Activated CD4-positive, alpha-beta T cell treated with anti-CD3 and anti-CD28 coated beads for 24 hours (primary cell): ENCODE results near the gene RPP30.
"Not testable (repeated sequence)": the region's sequence is repeated elsewhere in the genome, so short reads cannot be mapped to it uniquely, and the experiment has no call there.

Experiments
- DNase-seq, 2 donors: peaks; one replicate each; pipeline ENCODE4 v3.0.0-alpha.2; 2020; ENCODE audit warnings: low read depth in 2 of 2

RPP30 gene

DNA sequence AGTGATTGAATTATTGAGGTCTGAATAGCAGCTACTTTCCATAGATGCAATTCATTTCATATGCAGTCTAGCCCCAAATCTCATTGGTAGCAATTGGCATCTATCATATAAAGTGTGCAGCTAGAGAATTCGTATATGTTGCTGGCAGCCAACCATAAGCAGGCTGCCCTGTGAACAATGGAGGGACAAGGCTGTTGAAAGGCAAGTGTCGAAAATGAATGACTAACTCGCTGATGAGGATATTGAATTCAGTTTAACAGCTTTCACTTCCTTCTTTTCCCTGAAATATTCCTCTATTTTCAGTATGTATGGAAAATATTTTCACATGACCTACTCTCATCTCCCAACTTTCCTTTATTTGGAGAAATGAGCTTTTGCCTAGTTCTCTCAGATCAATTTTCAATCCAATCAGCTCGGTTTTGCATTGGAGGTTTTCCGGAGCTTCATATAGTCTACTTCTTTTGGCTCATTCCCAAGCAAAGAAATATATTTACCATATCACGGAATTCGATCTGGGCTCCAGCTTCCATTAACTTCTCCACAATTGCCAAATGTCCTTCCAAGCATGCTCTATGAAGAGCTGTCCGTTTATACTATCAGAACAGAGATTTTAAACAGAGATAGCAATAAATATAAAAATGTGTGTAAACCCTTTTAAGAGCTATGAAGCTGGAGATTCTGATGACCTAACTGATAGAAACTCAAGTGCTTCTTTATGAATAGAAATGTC lies 45.6 kb downstream of the RPP30 start:
- no peak for DNase-seq

DNA sequence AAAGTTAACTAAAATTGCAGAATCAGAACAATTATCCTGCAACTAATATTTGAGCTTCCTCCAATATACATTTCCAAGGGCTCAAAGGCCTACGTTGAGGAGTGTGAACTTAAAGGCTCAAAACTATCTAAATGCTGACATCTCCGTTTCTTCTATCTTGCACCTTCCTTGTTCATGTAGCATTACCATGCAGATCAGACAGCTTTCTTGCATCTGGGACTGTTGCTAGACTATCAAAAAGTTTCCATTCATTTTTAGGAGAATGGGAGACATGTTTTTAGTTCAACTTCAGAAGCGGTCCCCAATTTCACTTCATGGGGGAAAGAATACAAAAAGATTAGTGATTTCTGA lies 46.2 kb downstream of the RPP30 start:
- no peak for DNase-seq

DNA sequence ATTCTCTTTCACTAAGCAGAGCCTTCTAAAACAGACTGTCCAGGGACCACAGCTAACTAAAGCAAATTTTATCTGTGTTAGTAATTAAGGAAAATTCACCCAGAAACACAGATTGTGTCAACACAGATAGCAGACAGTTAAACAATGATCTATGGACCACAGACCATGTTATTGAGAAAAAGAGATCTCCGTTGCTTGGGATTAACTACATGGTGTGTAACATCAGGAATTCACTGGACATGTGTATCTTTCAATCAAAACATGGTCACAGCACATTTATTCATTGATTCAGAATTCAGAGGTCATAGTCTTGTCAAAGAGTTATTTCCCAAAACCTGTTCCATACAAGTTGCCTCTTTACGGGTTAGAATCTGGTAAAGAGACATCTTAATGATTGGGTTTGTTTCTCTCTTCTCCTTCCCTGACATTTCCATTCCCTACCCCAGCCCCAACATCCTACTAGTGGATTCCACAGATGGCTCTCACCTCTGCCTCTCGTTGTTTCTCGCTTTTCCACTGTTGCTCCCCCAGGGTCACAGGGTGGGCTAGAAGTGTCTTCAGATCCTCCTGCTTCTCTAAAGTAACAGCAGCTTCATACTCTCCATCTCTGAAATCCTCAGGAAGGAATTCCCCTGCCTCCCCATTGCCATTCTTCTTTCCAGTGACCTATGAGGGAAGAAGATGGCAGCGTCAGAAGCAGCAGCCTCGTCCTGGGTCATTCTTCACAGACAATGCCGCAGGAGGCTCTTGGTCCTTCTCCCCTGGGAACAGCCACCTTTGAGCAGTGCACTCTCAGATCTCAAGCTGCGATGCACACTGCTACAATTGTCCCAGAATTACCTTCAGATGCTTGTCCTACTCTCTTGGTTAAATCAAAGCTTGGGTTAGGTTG lies 48.2 kb downstream of the RPP30 start:
- DNase-seq, result no peak

DNA sequence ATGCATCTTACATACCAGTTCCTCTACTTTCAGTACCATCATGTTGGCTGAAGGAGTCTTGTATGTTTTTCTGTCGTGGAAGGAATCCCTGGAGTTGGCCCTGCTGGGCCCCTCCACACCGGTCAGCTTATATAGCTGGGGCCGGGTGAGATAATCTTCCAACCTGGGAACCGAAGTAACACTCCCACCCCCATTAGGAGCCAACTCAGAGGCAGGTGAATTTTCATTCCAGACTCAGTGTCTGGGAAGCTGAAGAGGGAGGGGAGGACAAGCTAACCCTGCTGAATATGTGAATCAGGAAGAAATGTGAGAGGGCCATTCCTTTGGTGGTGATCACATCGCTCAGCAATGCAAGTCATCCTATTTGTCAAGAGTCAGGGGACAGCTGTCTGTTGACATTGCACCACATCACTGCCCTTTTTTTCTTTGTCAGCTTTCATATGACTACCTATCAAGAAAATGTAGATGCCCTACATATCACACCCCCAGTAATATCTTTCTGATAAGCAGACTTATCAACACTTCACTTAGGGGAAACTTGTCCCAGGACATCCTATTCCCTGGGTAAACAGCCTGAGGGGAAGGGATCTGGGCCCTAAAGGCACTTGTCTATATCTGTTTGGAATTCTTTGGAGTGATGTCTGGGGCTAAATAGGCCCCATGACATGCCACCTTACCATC lies 49.4 kb downstream of the RPP30 start, which contains the start of gene ANKRD1:
TSS of gene ANKRD1 (minus strand) at position 102 of the 681 bp plus-strand sequence. CDS start at position 42, 60 bp downstream.
- DNase-seq, result no peak

DNA sequence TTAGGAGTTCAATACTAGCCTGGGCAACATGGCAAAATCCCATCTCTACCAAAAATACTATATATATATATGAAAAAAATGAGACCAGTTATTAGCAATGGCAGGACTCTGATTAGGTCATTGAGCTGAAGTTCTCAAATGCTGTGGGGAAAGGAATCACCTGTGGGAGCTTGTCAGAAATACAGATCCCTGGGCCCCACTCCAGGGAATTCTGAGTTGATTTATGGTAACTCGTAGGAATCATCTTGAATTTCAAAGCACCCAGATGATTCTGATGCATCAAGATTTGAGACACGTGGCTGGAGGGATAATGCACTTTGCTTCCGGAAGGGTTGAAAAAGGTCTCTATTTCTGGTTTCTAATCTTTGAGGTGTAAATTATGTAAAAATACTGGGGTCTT lies 50.1 kb downstream of the RPP30 start:
- no peak for DNase-seq

DNA sequence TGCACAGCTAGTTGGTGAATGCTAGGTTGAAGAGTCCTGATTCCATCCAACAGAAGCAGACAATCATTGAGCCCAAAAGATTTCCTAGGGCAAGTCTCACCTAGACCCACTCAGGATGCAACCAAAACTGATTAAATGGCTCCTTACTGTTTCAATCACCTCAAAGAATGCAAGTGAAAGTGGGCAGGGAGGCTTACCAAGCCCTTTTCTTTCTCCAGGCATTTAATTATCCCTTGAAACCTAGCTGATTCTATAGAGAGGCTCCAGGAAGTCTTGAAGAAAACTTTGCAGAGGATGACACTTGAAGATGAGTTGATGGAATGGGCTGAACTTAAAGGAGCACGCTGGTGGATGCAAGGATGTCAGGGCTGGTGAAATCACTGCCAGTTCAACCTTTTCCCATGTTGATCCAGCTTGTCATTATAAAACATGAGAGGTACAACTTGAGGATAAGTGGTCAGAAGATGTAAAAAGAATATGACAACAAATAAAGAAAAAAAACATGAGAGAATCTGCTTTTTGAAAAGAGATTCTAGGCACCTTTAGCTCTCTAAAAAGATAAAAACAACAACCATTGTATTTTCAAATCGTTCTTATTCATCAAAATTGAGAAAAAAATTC lies 51.4 kb downstream of the RPP30 start:
- no peak for DNase-seq

DNA sequence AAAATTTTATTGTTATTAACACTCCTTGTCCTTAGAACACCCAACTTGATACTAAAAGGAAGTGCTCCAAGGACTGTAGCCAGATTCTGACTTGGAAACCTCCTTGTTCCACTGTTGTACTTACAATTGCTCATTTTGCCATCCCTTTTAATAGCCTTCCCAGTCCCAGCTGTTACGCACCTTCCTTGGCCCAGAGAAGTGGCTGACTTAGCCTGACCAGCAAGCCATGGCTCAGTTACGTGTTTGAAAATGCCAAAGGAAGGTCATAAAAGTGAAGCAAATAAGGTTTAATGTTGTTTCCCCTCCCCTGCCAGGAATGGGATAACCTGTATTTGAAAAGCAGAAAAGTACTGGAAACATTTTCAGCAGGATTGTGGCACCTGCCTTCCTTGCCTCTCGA lies 52.8 kb downstream of the RPP30 start:
- DNase-seq, result no peak

DNA sequence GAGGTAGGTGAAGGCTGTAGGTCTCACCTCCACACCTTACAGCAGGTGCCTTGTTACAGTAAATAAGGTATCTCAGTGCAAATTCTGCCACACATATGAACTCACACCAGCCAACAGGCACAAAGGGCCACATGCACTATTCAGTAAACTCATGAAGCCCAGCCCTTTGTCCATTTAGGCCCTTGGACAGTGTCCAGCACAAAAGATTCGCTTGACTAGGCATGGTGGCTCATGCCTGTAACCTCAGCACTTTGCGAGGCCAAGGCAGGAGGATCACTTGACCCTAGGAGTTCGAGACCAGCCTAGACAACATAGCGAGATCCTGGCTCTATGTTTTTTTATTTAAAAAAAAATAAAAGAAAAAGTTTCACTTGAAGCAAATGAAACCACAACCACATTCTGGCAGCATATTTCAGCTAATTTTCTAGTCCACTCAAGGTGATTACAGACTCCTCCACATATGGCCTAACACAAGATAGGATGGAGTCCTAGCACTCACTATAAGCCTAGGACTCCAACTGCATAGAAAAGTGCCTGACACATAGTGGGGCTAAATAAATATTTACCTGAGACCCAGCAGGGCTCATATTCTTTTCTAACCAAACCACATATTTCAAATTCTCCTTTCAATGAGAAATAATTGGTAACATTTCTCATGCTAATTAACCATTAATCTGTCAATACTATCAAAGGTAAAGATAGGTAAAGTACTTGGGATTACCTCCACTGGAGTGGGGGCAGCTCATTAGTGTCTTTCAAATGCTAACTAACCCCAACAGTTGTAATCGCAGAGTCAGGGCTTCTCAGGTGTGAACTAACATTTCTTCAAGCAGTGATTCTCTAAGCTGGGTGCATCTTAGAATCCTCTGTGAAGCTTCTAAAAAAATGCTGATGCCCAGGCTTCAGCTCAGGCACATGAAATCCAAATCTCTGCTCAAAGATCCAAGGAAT lies 53.6 kb downstream of the RPP30 start:
- DNase-seq, result no peak

DNA sequence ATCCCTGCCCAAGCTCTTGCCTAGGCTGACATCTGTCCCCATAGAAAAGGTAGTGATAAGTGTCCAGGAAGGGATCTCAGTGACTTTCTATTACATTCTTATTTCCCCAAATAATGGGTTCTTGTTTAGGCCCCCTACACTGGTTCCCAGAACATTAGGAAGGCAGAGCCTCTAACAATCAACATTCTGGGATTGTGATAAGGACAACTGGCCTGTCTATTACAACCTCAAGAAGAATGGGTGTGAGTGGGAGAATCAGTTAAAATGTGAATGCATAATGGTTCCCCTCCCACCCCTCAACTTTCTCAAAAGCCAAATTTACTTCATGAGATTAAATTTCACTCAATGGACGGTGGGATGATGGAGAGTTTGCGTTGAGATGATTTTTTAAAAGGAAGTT lies 55.5 kb downstream of the RPP30 start:
- DNase-seq, result no peak

DNA sequence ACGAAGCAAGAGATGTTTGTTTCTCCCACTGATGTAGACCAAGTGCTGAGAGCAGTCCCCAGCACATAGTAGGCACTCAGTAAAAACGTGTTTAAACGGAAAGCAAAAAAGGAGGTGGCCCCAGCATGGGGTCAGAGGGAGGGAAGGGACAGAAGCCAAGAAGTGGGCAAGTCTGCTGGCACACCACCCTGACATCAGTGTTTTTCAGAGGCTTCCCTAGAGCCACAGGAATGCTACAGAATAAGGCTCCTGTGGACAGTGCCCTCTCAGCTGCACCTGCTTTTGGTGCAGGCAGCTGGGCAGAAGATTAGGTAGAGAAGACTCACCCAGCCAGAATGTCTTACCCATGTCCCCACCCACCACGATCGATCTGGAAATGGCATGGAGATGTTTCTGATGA lies 57.4 kb downstream of the RPP30 start:
- no peak for DNase-seq

DNA sequence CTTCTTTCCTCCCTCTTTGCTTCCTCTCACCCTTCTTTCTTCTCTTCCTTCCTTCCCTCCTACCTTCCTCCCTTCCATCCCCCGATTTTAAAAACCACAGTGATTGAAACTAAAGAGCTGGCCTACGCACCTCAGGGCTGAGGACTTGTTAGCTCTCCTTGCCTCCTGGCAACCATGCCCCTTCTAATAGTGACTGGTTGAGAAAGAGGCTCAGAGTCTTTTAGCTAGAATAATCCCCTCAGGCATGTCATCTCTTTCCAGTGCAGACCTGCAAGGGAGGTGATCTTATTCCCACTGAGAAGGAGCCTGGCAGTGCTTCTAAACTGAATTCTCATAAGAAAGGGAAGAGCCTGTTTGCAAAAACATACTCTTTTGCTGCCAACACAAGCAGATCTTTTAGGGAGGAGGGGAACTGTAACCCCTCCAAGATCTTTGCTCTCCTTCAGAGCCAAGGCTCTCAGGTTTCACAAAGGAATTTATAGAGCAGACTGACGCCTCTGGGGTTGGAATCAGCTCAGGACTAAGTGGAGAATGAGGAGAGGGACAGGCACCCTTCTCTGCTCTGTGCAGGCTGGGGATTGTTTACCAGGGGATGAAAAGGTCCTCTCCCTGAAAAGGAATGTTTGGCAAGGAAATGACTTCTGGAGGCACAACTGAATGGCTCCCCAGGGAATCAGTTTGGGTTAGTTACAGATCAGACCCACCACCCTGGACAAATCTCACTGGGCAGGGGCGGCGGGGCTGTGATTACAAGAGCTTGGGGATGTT lies 58.5 kb downstream of the RPP30 start:
- DNase-seq, result no peak

DNA sequence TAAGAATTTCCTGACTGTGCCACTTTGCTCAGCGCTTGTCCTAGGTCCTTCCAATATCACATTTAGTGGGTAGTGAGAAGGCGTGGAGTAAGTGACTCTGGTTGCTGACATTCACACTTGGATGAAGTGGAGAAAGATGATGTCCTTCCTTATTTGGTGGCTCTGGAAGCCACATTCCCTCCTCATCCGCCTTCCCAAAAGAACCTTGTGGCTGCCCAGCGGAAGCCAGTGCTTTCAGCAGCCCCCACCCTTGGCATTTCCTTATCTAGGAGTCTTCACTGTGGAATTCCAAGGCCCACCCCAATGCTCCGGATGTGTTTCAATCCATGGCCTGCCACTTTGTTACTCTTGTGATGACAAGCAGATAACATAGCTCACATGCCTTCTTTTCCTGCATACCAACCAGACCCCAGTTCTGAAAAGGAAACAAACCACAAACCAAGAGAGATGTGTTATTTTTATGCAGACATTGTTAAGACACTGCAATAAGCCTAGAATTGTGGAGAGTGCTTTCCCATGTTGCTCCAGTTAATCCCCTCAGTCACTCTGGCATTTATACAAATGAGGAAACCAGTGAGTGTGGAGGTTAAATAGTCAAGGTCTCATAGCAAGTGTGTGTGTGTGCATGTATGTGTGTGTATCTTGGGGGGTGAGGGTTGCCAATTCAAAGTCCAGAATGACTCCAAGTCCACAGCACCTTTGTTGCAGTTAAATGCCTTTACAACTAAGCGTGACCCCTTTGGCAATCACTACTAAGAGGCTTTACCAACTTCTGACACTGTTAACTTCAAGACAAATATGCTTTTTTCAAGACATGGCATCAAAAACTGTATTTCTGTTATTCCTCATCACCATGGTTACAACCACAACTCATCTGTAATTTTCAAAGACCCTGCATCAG lies 59.4 kb downstream of the RPP30 start:
- no peak for DNase-seq

DNA sequence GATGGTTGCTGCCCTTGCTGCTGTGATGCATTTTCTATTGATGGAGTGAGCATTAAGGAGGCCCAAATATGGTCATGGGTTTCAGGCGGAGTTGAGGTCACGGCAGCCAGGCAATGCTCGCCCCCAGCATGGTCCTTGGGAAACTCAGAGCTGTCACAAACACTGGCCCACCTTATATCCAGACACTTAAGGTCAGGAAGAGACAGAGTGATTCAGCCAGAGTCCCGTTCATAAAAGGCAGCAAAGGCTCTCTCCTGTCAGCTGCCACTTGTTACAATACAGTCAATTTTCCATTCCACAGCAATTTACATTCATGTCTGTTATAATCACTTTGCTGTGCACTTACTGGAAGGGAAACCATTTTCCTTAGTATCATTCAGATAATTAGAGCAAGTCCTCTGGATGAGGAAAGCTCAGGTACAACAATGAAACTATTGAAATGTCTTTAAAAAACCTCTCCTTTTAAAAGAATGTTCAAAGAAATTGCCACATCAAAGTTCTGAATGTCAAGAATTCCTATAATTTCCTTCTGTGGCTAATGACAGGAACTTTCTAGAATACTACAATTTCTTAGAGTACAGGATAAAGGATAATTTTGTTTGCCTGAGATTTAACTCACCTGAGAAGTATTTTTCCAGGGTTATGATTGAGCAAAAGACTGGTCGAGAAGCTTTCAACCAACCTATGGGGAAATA lies 64.0 kb downstream of the RPP30 start:
- DNase-seq, result no peak

DNA sequence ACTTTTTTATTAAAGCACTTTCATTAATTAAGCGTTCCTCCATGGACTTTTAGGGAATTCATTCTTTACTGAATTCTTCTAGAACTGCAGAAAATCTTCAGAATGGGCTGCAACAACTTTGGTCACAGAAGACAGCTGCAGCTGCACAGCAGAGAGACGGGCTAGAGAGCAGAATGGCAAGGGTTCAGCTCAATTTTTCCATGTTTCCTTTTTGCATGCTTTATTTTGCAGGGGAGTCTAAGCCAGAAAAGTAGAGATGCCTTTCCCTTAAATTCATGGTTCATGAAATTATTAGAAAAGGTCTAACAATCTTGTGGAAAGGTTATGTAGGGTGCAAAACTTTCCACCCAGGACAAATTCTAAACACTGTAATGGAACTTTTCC lies 64.5 kb downstream of the RPP30 start:
- no peak for DNase-seq

DNA sequence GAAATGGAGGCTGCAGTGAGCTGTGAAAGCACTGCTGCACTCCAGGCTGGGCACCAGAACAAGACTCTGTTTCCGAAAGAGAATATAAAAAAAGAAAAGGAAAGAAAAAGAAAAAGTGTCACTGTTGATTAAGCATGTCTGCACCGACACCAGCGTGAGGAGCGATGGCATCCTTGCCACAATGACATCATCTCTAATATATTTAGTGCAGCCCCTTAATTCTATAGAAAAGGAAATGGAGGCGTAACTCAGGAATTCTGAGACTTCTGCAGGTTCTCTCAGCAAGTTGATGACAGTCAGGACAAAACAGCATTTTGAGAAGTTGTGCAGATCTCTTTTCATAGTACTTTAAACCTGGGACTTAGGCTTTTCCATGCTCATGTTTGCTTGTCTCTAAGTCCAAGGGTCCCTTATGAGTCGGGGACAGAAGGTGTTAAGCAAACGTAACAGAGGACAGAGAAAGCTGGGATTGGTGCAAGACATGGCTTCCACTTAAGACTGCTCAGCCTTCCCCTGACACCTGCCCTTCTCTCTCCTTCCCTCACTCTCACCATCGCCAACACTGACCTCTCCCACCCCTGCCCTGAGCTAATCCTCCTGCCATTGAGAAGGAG lies 66.0 kb downstream of the RPP30 start:
- no peak for DNase-seq

DNA sequence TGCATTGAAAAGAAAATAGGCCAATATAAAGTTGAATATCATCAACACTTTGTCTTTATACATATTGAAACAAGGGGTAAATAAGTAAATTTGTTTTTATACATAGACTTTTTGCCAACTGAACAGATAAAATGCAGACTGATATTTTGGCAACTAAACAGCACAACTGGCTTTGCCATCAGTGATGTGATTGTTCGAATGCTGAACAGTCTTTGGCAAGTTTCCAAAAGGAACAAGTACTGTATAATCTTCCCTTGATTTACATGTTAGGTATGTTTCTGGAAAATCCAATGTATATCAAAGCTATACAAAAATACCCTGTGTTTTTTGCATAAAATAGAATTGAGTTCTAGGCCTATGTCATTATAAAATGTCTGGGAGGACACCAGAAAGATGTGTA lies 67.3 kb downstream of the RPP30 start:
- DNase-seq, result no peak

DNA sequence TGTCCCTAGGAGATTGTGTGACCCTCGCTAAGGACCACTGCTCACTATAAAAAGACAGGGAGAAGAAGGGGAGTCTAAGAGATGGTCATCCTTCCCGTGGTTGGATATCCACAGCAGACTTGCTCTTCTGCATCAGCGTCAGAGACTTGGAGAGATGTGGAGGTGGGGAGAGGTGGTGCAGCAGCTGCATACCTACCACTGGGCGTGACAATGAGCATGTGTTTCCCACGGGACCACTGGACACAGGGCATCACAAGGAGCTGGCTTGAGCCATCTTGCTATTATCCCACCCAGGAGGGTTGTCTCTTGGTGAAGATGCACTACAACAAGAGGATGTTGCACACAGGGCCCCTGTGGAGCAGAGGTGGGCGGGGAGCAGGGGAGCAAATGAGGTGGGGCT lies 67.9 kb downstream of the RPP30 start:
- no peak for DNase-seq

DNA sequence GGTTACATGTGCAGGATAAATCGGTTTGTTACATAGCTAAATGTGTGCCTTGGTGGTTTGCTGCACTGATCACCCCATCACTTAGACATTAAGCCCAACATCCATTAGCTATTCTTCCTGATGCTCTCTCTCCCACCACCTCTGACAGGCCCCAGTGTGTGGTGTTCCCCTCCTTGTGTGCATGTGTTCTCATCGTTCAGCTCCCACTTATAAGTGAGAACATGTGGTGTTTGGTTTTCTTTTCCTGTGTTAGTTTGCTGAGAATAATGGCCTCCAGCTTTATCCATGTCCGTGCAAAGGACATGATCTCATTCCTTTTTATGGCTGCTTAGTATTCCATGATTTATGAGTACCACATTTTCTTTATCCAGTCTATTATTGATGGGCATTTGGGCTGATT lies 71.2 kb downstream of the RPP30 start:
- not testable (repeated sequence) for DNase-seq
